ENCODE results near the gene DLX5.

DNA sequence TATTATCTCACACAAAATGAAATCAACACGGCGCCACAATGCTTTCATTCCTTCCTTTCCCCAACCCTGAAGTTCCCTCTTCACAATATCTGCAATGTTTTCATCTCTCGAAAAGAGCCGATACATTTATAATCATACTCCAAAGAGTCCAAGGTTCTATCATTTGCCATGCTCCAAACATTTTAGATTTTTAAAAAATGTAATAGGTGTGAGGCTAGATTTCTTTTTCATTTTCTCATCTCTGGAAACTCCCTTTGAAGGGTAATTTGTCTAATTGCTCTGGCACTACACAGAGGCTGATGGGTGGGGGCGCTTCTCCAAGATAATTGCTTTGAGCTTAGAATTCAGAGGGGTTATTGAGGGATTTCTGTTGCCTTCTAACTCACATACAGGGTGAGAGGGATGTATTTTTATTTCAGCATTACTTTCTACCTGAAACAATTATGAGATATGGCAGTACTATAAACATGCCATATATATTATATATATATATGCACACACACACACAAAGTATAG is 4.9 kb downstream of the DLX5 start:
- no peak for TF ChIP-seq EZH2 (IDR thresholded peaks at IDR 0.05; ENCODE audit: borderline replicate concordance, low read length)
- TF ChIP-seq, protein P1, sequence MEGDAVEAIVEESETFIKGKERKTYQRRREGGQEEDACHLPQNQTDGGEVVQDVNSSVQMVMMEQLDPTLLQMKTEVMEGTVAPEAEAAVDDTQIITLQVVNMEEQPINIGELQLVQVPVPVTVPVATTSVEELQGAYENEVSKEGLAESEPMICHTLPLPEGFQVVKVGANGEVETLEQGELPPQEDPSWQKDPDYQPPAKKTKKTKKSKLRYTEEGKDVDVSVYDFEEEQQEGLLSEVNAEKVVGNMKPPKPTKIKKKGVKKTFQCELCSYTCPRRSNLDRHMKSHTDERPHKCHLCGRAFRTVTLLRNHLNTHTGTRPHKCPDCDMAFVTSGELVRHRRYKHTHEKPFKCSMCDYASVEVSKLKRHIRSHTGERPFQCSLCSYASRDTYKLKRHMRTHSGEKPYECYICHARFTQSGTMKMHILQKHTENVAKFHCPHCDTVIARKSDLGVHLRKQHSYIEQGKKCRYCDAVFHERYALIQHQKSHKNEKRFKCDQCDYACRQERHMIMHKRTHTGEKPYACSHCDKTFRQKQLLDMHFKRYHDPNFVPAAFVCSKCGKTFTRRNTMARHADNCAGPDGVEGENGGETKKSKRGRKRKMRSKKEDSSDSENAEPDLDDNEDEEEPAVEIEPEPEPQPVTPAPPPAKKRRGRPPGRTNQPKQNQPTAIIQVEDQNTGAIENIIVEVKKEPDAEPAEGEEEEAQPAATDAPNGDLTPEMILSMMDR (conservative IDR thresholded peaks at IDR 0.05 in 1 of 2, IDR thresholded peaks at IDR 0.05 in 1 of 2; ENCODE audit: extremely low read depth in 1 of 2, insufficient read depth in 1 of 2, low read depth in 1 of 2, low read length in 2 of 2), result no peak
